ENCODE results near the gene LRRK2.

The LRRK2 gene

DNA sequence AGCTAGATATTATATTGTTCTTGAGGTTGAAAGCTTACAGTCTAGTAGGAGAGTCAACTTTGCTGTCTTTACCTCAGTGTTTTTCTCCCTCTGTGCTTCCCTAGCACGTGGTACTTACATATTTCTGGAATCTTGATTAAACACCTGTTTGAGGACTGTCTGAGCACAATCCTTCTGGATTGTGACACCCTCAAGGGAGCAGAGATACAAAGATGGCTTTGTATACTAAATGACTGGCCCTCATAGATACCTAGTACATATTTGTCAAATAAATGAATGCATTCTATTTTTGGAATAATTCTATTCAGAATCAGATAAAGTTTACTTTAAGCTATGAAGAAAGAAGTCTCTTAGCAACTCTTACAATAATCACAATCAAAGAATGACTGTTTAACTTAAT is 113.3 kb downstream of the LRRK2 start:
- TF ChIP-seq GATA2 (IDR thresholded peaks at IDR 0.05; ENCODE audit: low read depth, low read length) (no peak), GATA3 (IDR thresholded peaks at IDR 0.05; ENCODE audit: low read depth, low read length) (no peak)

DNA sequence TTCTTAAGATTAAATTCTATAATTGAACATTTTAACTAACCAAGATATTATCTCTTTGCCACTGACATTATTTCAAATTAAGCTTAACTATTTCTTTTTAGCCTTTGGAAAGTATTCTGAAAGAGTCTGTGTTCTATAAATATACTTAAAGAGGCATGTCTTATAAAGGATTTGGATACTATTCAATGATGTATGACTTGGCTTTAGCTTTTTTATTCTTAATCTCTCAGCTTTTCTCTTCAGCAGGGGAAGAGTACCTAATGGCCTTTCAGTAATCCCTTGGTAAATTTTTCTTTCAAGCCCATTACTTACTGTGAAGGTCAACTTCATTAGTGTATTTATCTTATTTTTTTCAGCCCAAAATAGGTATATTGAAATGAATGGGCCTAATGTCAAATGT is 113.8 kb downstream of the LRRK2 start:
- TF ChIP-seq GATA2 (IDR thresholded peaks at IDR 0.05; ENCODE audit: low read depth, low read length) (no peak), GATA3 (IDR thresholded peaks at IDR 0.05; ENCODE audit: low read depth, low read length) (no peak)

DNA sequence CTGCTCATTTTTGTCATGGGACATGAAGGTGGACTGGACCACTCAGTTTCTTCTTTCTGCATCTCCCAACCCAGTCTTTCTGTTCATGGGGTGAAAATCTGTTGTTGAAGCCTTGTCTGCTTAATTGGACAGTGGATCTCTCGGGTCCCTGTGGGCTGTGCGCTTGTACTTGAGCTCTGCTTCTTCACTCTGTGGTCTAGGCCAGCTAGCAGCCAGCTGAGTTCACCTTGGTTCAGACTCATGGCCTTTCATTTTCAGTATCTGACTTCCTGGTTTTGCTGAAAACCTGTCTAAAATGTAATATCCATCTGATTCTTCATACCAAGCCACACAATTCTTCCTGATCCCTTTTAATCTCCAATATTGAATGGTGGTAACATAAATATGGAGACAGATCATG is 117.2 kb downstream of the LRRK2 start:
- TF ChIP-seq GATA2 (IDR thresholded peaks at IDR 0.05; ENCODE audit: low read depth, low read length) (no peak), GATA3 (IDR thresholded peaks at IDR 0.05; ENCODE audit: low read depth, low read length) (no peak)

DNA sequence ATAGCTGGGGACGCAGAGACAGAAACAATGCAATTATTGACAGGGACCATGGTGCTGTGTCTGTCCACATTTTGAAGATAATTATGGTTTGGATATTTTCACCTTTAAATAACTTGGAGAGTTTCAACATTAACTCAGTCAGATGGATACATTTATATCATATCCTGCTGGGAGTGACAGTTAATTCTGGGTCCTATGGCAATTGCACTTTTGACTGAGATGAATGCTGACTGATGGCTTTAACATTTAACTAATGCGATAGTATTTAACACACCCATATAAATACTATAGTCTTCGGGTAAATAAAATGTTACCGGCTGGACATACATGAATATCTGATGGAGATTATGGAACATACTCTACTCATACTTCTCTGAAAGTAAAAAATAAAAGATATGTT is 118.3 kb downstream of the LRRK2 start:
- TF ChIP-seq GATA3 (IDR thresholded peaks at IDR 0.05; ENCODE audit: low read depth, low read length) (no peak), GATA2 (IDR thresholded peaks at IDR 0.05; ENCODE audit: low read depth, low read length) (no peak)

DNA sequence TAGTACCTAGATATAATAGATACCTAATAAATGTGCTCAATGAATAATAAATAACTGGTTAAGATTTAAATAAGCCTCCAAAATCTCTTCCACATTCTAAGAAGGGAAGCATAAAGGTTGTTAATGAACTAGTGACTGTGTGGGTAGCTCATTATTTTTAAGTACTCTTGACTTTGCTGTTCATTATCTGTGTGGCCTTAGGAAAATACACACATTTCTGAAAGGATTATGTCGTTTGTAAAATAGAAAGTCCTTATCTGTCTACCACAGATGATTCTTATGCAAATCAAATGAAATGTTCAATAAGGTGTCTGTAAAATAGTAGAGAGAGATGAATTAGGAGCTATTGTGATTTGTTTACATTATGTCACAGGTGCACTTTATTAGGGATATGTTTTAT is 119.5 kb downstream of the LRRK2 start:
- no peak for TF ChIP-seq GATA2 (IDR thresholded peaks at IDR 0.05; ENCODE audit: low read depth, low read length)
- no peak for TF ChIP-seq GATA3 (IDR thresholded peaks at IDR 0.05; ENCODE audit: low read depth, low read length)

DNA sequence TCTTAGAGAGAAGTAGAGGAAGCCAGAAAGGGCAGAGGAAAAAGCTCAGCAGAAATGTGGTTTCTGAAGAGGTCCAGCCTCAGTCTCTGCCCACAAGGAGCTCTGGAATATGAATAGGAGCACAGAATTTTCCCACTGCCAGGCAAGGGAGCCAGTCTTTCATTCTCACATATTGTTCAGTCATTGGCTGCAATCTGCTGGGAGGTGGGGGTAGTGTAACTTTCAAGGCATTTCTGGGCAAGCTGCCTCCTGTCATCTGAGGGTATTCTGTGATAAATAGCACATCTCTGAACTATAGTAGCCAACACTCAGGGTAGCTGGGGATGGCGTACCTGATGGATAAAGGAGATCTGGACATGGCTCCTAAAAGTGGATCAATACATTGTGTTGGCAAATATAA is 127.2 kb downstream of the LRRK2 start:
- TF ChIP-seq GATA3 (IDR thresholded peaks at IDR 0.05; ENCODE audit: low read depth, low read length) (no peak), GATA2 (IDR thresholded peaks at IDR 0.05; ENCODE audit: low read depth, low read length) (no peak)

DNA sequence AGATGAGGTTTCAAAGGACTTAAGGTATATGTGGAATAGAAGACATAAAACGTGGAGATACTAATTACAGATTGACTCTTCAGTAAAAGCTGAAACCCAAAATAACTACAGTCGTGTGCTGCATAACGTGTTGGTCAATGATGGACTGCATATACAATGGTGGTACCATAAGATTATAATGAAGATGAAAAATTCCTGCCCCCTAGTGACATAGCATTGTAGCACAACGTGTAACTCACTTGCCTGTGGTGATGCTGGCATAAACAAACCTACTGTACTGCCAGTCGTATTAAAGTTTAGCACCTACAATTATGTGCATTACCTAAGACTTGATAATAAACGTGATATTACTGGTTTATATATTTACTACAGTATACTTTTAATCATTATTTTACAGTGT is 150.3 kb downstream of the LRRK2 start:
- no peak for TF ChIP-seq GATA3 (IDR thresholded peaks at IDR 0.05; ENCODE audit: low read depth, low read length)
- no peak for TF ChIP-seq GATA2 (IDR thresholded peaks at IDR 0.05; ENCODE audit: low read depth, low read length)

DNA sequence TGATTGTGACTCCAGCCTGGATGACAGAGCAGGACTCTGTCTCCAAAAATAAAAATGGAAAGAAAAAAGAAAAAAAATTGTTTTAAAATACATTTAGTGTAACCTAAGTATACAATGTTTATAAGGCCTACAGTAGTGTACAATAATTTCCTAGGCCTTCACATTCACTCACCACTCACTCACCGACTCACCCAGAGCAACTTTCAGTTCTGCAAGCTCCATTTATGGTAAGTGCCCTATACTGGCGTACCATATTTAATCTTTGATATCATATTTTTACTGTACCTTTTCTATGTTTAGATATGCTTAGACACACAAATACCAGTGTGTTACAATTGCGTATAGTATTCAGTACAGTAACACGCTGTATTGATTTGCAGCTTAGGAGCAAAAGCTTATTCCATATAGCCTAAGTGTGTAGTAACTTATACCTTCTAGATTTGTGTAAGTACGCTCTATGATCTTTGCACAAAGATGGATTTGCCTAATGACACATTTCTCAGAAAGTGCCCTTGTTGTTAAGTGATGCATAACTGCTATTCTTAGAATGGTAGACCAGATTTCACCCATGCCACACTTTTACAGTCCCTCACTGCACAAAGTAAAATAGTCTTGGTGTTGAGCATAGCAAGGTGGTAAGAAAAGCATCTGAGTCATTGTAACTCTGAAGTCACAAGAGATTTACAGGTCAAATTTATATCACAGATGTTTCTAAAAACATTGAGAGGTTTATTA is 151.9 kb downstream of the LRRK2 start:
- TF ChIP-seq GATA2 (IDR thresholded peaks at IDR 0.05; ENCODE audit: low read depth, low read length) (no peak), GATA3 (IDR thresholded peaks at IDR 0.05; ENCODE audit: low read depth, low read length) (no peak)

DNA sequence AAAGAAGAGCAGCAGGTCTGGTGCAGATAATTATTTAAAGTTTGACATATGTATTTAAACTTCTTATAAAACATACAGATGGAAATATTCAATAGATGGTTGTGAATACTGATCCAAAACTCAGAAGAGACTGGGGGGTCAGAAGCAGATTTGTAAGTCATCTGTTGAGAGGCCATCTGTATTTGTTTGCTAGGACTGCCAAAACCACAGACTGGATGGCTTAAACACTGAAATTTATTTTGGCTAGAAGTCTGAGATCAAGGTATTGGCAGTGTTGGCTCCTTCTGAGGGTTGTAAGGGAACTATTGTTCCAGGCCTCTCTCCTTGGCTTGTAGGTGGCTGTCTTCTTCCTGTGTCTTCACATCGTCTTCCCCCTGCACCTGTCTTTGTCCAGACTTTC is 153.9 kb downstream of the LRRK2 start:
- TF ChIP-seq GATA2 (IDR thresholded peaks at IDR 0.05; ENCODE audit: low read depth, low read length) (no peak), GATA3 (IDR thresholded peaks at IDR 0.05; ENCODE audit: low read depth, low read length) (no peak)

DNA sequence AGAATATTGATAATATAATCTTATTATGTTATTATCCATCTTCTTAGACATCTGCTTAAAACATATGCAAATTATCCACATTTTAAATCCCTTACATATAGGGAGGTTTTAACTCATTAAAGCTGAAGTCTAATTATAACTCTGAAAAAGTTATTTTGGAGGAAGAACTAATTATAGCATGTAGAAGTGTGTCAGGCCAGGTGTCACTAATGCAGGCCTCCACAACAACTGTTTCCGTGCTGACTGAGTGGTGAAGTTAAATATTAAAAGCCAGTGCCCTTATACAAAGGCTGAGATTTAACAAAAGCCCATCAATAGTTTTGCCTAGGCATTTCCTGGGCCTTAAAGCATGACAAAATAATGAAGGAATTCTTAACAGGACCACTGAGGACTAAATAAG is 157.4 kb downstream of the LRRK2 start:
- TF ChIP-seq GATA3 (IDR thresholded peaks at IDR 0.05; ENCODE audit: low read depth, low read length): no peak
- TF ChIP-seq GATA2 (IDR thresholded peaks at IDR 0.05; ENCODE audit: low read depth, low read length): no peak

DNA sequence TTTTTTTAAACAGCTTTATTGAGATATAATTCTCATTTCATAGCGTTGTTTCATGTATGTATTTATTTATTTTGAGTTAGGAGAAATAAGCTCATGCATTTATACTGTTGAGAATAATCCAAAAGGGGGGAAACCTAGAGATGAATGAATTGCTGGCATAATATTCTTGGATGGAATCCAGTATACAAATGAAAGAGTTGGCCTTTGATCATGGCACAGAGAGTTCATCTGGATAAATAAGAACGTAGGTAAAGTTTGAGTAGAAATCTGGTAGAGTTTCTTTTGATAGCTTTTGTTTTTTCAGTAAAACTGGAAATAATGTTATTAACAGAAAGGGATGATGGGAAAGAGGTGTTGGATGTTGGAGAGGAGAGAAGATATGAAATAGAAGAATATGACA is 166.2 kb downstream of the LRRK2 start:
- no peak for TF ChIP-seq GATA2 (IDR thresholded peaks at IDR 0.05; ENCODE audit: low read depth, low read length)
- TF ChIP-seq GATA3 (IDR thresholded peaks at IDR 0.05; ENCODE audit: low read depth, low read length): no peak

DNA sequence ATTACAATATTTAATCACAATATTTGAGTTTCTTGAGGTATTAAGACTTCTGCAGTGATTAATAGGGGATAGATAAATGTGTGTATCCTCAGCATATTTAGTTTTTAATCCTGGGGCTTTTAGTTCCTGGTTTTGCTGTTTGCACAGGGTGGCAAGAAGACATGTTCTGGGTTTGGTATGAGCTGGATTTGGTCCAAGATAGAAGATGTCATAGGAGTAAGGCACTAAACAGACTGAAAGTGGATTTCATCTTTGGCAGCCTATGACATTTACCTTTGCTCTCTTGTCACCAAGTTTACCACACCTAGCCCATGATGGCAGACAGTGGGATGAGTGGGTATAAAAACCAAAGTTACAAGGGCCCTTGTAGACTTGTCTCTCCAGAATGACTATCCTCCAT is 168.2 kb downstream of the LRRK2 start:
- TF ChIP-seq GATA2 (IDR thresholded peaks at IDR 0.05; ENCODE audit: low read depth, low read length) (no peak), GATA3 (IDR thresholded peaks at IDR 0.05; ENCODE audit: low read depth, low read length) (no peak)

DNA sequence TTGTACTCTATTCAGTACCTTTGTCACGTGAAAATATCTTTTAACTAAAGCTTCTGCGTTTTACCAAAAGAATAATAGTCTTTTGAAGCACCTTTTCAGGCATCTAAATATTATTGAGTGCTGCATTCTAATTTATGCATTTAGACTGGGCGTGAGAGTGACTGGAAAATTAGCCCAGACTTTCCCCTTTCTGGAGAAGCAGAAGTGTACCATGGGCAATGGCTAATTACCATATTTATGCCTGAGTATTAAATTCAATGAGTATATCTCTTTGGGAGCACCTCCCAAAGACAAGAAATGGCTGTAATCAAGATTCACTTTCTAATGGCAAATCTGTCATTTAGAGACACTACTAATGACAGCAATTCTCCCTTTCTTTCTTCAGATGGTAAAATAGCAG is 174.9 kb downstream of the LRRK2 start:
- no peak for TF ChIP-seq GATA2 (IDR thresholded peaks at IDR 0.05; ENCODE audit: low read depth, low read length)
- TF ChIP-seq GATA3 (IDR thresholded peaks at IDR 0.05; ENCODE audit: low read depth, low read length): no peak

DNA sequence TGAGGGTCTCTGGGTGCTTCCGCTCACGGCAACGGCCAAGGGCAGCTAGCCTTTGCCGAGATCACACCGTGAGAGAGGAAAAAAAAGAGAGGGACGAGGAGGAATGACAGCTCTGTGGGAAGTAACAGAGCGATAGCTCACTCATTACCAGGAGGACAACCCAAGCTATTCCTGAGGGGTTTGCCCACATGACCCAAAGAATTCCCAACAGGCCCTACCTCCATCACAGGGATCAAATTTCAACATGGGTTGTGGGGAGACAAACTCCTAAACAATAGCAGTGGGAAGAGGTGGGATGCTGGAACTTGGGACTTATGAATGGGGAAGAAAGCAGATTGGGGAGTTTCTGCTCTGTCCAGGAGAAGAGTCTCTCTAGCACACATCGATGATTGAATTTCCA is 180.6 kb downstream of the LRRK2 start:
- no peak for TF ChIP-seq GATA2 (IDR thresholded peaks at IDR 0.05; ENCODE audit: low read depth, low read length)
- TF ChIP-seq GATA3 (IDR thresholded peaks at IDR 0.05; ENCODE audit: low read depth, low read length): no peak

Measured in SH-SY5Y (cell line).